GM15510 (cell line): ENCODE measurements around the gene KLF16.

ENCODE experiments used
- POLR2A ChIP-seq: IDR thresholded peaks from 3 replicates; pipeline ENCODE4 v1.6.1; 2011; ENCODE audit warnings: borderline replicate concordance; ENCODE audit not compliant: insufficient read length; ENCODE audit errors: extremely low read depth

The KLF16 gene

GRCh38 chr19:1861599-1862031, 1.8 kb downstream of the KLF16 start:
- no peak for TF ChIP-seq POLR2A

GRCh38 chr19:1860821-1861598, 2.4 kb downstream of the KLF16 start:
- no peak for TF ChIP-seq POLR2A

GRCh38 chr19:1860042-1860775, 3.2 kb downstream of the KLF16 start:
- TF ChIP-seq POLR2A: no peak

- no peak for TF ChIP-seq POLR2A
Observed at GRCh38 chr19:1859331-1859781, 4.0 kb downstream of the KLF16 start.

- no peak for TF ChIP-seq POLR2A
Observed at GRCh38 chr19:1858412-1859081, 4.8 kb downstream of the KLF16 start.

- no peak for TF ChIP-seq POLR2A
Observed at GRCh38 chr19:1857648-1858326, 5.6 kb downstream of the KLF16 start.

- peak; percentile 62 for TF ChIP-seq POLR2A
Observed at GRCh38 chr19:1856698-1857603, 6.4 kb downstream of the KLF16 start.

GRCh38 chr19:1856345-1856697, 7.1 kb downstream of the KLF16 start:
- TF ChIP-seq POLR2A: no peak

GRCh38 chr19:1855828-1856255, 7.5 kb downstream of the KLF16 start:
- TF ChIP-seq POLR2A: no peak

GRCh38 chr19:1855040-1855827, 8.1 kb downstream of the KLF16 start:
- TF ChIP-seq POLR2A: peak; percentile 74

GRCh38 chr19:1854542-1855039, 8.8 kb downstream of the KLF16 start:
- TF ChIP-seq POLR2A: no peak

- TF ChIP-seq POLR2A: no peak
Observed at GRCh38 chr19:1854039-1854541, 9.3 kb downstream of the KLF16 start.
